NCI-H524 treated with DMSO at 0.1 percent for 48 hours (cell line): ENCODE results near the gene PVRIG.
A peak's percentile ranks its signal among the peaks of the same experiment; 100 is the strongest.
"Not testable (repeated sequence)": the region's sequence is repeated elsewhere in the genome, so short reads cannot be mapped to it uniquely, and the experiment has no call there.

Experiments used
- DNase-seq: peaks from one replicate; lab custom pipeline; 2025; lab: John Stamatoyannopoulos, UW

Gene PVRIG

GRCh38 chr7:100219801-100220585 lies at the start of gene PVRIG:
Gene PVRIG (plus strand): TSS chr7:100219949. CDS start chr7:100219971, 22 bp downstream.
- not testable (repeated sequence) for DNase-seq

- DNase-seq, result no peak
Observed at GRCh38 chr7:100170101-100170897, 49.5 kb upstream of the PVRIG start.

GRCh38 chr7:100171087-100171681 lies 48.6 kb upstream of the PVRIG start:
- no peak for DNase-seq

- no peak for DNase-seq
Observed at GRCh38 chr7:100171840-100172239, 47.9 kb upstream of the PVRIG start.

GRCh38 chr7:100173806-100174495 lies 45.8 kb upstream of the PVRIG start:
- DNase-seq, result no peak

- no peak for DNase-seq
Observed at GRCh38 chr7:100174582-100174981, 45.2 kb upstream of the PVRIG start.

GRCh38 chr7:100175296-100175935 lies 44.3 kb upstream of the PVRIG start:
- no peak for DNase-seq

GRCh38 chr7:100176096-100177044 lies 43.4 kb upstream of the PVRIG start:
- DNase-seq, result no peak

- DNase-seq, result peak; percentile 71
Observed at GRCh38 chr7:100177045-100178001, 42.4 kb upstream of the PVRIG start, which contains the start of the genes GPC2 and STAG3. Gene GPC2 (minus strand): TSS chr7:100177381. CDS start chr7:100177199, 182 bp downstream. Gene STAG3 (plus strand): TSS chr7:100177918. CDS start chr7:100180557, 2,639 bp downstream.

GRCh38 chr7:100180084-100180483 lies 39.7 kb upstream of the PVRIG start:
- not testable (repeated sequence) for DNase-seq

- not testable (repeated sequence) for DNase-seq
Observed at GRCh38 chr7:100182616-100183015, 37.1 kb upstream of the PVRIG start.

- DNase-seq, result not testable (repeated sequence)
Observed at GRCh38 chr7:100183090-100183489, 36.7 kb upstream of the PVRIG start.

- DNase-seq, result peak; percentile 54
Observed at GRCh38 chr7:100185726-100186125, 34.0 kb upstream of the PVRIG start.

- DNase-seq, result no peak
Observed at GRCh38 chr7:100189061-100189460, 30.7 kb upstream of the PVRIG start.

GRCh38 chr7:100190048-100190711 lies 29.6 kb upstream of the PVRIG start:
- DNase-seq, result no peak

- DNase-seq, result no peak
Observed at GRCh38 chr7:100191775-100192174, 28.0 kb upstream of the PVRIG start.

GRCh38 chr7:100192281-100192862 lies 27.4 kb upstream of the PVRIG start:
- DNase-seq, result not testable (repeated sequence)

GRCh38 chr7:100192969-100193368 lies 26.8 kb upstream of the PVRIG start:
- no peak for DNase-seq
